DMS153 treated with DMSO at 0.1 percent for 48 hours (cell line): ENCODE data around the gene ALDH5A1.

Source experiments
- DNase-seq: peaks from one replicate; lab custom pipeline; 2025; ENCODE audit not compliant: unreplicated experiment; lab: John Stamatoyannopoulos, UW

ALDH5A1 gene

DNA sequence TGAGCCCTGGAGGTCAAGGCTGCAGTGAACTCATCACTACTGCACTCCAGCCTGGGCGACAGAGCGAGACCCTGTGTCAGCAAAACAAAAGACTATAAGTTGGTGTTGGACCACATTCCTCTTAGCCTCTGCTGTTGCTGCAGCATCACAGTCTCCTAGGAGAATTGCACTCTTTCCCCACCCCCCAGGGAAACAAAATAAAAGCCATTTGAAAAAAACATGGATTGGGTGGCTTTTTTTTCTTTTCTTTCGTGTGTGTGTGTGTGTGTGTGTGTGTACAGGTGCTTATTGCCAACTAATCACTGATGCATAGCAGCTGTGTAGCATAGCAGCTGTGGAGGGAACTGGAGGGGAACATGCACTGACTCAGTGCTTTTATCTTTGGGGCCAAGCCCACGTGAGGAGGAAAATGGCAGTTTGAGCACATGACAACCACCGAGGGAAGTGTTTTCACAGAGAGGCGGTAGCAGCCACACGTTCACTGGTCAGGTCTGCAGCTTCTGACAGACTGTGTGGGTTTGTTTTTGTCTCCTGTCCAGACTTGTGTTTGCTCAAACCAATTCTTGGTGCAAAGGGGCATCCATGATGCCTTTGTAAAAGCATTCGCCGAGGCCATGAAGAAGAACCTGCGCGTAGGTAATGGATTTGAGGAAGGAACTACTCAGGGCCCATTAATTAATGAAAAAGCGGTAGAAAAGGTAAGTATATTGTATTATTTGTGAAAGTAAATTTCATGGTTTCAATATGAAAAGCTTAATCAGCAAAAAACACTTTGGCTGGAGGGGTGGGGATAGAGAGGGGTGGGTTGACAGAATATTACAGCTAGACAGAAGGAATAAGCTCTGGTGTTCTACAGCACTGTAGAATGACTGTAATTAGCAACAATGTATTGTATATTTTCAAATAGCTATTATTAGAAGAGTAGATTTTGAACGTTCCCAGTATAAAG lies 27.7 kb downstream of the ALDH5A1 start:
- peak; percentile 65 for DNase-seq

DNA sequence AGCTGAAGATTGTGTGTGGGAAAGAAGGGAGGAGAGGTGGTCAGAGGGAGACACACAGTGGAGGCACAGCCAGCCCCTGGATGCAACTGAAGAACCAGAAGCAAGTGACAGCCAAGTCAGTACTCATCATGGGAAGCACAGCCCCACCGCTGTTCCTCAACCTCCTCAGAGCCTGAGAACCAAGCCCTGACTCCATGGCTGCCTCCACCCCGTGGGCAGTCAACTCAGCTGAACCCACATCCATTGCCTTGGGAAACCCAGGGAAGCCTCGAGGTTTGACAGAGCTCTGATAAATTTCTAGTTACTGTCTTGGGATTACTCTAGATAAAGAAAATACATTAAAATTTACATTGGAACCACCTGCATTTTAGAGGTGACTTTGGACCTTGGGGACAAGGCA lies 29.6 kb downstream of the ALDH5A1 start:
- DNase-seq: no peak

DNA sequence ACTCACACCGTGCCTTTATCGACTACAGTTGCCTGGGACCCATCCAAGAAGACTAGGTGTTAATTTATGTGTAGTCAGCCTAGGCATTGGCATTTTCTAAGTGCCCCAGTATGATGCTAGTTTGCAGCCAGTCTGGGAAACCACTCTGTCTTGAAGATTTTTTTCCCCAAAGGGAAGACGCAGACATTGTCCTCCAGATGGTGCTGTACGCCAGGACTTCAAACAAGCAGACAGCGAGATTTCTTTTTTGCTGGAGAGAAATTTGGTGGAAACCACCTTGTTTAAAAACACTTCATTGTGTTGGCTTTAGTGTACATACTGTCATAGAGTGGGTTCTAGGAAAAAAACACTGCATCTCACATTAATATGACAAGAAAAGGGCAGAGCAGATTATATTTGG lies 30.0 kb downstream of the ALDH5A1 start:
- peak; percentile 32 for DNase-seq

DNA sequence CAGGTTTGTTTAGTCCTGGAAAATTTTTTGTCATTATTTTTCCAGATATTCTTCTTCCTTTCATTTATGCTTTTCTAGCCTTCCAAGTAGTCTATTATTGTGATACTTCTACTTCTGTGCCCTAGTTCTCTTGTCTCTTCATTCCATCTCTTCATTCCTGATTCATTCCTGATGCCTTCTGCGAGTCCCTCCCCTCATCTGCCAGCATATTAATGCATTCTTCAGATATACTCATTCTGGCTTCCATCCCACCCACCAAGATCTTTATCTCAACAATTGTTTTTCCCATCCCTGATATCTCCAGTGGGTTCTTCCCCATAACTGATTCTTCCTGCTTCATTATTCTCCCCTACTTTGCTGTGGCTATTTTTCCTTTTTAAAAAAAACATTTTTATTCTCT lies 35.2 kb downstream of the ALDH5A1 start:
- no peak for DNase-seq

DNA sequence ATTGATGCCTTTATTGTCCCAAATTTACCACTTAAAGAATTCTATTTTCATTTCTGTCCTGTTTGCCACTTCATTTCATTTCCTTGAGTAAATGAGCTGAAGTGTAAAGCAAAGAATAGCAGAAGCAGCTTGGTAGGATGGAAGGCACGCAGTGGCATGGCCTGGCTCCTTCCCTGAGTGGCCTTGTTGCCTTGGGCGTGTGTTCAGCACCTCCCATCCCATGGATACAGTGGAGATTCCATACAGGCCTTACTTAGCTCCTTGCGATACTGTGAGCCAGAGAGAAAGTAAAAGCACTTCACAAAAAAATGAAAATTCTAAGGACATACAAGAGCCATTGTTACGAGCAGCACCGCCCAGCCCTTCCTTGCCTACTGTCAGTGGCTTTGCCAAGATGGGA lies 39.6 kb downstream of the ALDH5A1 start:
- no peak for DNase-seq

DNA sequence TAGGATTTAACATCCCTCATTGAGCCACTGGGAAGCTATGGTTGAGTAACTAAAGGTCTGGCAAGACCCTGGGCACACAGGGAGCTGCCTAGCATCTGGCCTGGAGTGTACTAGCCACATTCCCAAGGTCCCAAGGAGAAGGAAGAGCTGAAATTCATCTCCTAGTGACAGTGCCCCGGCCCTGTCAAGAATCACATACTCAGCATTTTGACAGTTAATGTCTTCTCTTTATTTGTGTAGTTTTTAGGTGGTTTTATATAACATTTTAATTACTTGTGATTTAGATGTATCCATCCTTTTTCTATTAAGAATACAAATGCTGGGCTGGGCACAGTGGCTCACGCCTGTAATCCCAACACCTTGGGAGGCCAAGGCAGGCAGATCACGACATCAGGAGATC lies 40.4 kb downstream of the ALDH5A1 start:
- DNase-seq: no peak

DNA sequence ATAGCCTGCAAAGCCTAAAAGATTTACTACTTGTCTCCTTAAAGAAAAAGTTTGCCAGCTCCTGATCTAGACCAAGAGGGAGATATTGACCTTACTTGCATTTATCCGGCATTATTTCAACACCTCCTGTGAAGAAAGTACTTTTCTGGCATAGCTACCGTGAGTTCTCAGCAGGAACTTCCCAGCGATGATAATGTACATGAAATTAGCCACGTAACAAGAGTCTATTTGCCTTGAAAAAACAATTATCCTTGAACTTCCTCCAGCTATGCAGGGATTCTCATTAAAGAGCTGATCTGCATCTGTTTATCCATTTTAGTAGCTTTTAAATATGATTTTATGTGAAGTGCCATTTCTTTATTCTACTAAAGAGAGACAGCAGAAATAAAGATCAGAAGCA lies 41.7 kb downstream of the ALDH5A1 start:
- no peak for DNase-seq

DNA sequence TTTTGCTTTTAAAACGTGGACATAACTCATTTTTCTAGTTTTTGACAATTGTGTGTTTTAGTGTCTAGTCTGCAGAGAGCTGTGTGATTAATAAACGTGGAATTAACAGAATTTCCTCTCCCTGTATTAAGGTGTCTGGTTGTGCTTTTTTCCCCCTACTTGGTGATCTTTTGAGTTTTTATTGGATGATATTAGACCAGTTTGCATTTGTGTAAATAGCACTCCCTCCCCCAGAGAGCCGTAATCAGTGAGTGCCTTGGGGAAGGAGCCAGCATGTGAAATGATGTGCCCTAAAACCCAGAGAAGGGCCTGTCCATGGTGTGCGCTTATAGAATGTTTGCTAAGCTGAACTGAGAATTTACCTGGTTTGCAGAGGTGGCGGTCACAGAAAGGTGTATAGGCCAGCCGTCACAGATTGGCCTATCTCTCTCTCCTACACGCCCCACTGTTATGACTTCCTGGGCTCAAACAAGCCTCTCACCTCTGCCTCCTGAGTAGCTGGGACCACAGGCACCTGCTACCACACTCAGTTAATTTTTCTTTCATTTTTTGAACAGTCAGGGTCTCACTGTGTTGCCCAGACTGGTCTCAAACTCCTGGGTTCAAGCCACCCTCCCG lies 42.4 kb downstream of the ALDH5A1 start:
- no peak for DNase-seq

DNA sequence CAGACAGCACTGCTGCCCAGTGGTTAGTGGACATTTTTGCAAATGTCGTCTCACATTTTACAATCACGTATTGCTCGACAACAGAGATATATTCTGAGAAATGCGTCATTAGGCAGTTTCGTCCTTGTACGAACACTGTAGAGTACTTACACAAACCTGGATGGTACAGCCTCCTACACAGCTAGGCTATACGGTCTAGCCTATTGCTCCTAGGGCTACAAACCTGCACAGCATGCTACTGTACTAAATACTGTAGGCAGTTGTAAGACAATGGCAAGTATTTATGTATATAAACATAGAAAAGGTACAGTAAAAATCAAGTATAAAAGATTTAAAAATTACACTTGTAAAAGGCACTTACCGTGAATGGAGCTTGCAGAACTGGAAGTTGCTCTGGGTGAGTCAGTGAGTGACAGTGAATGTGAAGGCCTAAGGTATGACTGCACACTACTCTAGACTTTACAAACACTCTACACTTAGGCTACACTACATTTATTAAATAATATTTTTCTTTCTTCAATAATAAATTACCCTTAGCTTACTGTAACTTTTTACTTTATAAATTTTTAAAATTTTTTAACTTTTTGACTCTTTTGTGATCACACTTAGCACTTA lies 43.1 kb downstream of the ALDH5A1 start:
- no peak for DNase-seq

DNA sequence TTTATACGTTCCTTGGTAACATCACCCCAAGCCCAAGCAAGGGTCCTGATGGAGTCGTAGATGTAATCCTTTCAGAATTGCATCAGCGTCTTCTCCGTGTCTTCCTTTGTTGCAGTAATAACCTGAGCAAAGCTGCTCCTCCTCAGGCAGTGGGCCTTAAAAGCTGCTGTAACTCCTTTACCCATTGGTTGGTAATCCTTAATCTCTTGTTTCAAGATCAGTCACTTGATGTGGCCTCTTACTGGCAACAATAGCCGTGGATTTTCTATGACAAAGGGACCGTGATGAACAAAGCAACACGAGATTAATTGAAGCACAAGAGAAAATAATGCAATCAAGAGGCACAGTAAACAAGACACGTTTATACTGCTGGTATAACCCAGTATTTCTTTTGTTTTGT lies 44.6 kb downstream of the ALDH5A1 start:
- no peak for DNase-seq

DNA sequence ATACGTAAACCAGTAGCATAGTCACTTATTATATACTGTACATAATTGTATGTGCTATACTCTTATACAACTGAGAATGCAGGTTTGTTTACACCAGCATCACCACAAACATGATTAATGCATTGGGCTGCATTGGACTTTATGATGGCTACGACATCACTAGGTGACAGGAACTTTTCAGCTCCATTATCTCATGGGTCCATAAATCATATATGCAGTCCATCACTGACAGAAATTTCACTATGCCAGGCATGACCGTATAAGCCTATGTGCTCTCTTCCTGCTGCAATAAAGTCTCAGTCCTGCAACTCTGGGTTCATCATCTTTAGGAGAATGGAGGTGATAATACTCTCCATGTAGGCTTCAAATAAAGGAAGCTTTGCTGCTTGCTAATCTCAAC lies 45.4 kb downstream of the ALDH5A1 start:
- no peak for DNase-seq

DNA sequence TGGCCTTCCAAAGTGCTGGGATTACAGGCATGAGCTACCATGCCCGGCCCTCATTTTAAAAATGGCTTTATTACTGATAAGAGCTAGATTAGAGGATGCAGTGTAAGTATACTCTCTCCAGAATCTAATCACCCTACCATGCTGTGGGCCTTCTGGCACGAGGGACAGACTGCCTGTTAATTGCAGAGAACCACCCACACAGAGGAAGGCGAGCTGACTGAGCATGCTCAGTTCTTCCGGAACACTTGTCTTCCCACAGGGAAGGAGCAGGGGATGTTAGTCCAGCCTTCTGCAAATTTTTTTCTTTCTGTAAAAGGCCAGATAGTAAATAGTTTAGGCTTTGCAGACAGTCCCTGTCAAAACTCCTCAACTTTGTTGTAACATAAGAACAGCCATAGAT lies 48.9 kb downstream of the ALDH5A1 start:
- DNase-seq: no peak

DNA sequence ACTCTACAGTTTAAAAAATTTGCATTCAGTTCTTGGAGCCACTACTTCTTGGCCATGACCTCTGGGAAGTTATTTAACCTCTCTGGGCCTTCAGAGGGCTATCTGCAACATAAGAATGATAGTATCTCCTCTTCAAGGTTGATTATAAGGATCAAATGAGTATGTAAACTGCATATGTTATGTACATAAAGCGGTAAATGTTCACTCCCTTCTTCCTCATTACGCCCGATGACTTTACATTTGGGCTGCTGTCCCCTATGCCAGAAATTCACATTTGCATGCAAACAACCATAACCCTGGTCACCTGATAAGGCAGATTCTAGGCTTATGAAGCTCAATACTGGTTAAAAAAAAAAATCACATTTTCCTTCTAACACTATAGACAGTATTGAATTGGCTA lies 50.4 kb downstream of the ALDH5A1 start:
- no peak for DNase-seq

DNA sequence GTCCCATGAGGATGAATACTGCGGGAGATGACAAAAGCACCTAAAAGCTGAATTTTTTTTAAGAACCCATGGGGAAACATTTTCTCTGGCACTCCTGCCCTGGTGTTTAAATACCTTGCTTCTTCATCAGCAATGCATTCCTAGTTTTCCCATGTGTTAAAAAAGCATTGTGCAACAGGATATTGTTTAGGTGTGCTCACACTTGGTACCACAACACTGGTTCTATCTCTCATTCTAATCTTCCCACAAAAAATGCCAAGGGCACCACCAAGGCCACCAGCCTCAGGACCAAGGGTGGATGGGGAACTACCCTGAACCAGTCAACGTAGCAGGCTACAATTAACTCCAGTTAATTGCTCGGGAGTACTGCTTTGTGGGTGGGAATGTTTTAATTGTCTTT lies 50.9 kb downstream of the ALDH5A1 start:
- no peak for DNase-seq

DNA sequence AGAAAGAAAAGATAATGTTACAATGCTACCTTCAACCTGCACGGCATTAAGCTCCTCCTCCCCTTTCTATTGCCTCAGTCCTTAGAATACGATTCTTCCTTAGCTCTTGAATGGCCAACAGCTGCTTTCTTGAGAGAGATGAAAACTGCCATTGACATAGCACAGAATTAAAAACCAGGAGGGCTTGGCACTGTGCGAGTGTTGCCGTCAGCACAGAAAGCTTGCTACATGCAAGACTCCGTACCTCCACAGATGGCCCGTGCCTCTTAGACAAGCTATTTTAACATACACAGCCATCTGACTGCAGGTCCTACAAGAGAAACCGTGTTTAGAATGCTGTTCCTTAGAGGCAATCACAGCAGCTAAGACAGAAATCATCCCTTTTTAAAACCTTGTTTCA lies 51.7 kb downstream of the ALDH5A1 start:
- no peak for DNase-seq

DNA sequence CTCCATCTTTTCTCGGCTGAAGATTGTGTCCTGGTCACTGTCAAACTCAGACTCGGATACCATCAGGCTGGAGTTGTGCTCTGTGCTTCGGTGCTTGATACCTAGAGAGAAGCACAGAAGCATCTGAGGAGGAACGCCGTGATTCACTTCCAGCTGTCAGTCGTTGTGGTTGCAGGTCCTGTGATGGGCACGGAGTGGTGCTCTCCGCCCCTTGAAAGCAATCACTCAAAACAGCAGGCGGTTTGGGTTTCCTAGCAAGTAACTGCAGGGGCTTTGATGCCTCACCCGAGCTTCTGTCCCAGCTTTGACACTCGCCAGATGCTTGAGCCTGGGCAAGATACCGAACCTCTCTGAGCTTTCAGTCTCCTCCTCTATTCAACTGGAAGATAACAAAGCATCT lies 52.5 kb downstream of the ALDH5A1 start:
- no peak for DNase-seq

DNA sequence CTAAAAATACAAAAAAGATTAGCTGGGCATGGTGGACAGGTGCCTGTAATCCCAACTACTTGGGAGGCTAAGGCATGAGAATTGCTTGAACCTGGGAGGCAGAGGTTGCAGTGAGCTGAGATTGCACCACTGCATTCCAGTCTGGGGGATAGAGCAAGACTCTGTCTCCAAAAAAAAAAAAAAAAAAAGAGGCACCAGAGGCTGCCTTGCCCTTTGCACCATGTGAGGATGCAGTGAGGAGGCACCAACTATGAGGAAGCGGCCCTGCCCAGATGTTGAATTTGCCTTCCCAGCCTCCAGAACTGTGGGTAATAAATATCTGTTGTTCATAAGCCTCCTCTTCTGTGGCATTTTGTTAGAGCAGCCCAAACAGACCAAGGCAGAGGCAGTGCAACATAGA lies 54.4 kb downstream of the ALDH5A1 start:
- no peak for DNase-seq

DNA sequence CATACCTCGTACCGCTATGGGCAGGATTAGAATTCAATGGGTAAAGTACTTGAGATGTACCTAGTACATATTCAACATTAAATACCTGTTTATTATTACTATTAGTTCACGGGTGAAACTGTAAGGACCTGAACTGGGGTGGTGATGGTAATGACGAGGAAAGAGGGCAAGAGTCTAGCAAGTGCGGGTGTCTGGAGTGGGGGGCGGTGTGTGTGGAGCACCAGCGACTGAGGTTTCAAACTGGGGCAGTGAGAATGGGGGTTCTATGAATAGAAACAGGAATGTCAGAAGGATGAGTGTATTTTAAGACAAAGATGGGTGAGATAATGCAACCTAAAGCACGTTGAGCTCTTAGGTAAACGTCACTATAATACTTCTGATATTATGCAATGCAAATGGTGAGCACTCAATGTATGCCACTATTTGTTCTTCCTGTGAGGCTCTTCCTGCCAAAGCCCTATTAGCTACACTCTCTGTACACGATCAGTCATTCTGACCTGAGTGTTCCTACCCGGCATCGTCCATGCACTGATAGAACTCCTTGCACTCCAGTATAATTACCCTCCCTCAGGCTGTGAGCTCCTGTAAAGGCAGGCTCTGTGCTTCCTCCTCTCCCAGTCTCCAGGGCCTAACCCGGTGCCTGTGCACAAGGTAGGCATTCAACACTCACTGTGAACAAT lies 55.0 kb downstream of the ALDH5A1 start:
- no peak for DNase-seq

DNA sequence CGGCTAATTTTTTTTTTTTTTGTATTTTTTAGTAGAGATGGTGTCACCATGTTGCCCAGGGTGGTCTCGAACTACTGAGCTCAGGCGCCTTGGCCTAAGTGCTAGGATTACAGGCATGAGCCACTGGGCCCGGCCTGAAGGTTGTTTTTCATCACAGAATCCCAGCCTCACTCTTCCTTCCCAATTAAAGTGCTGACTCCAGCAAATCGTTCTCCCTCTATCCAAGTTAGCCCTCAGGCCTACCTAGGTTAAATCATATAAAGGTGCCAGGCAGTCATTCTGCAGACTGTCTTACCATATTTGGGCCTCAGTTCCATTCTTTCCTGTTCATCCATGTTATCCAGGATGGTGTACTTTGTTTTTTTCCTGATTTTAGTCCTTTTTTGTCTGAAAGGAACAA lies 56.4 kb downstream of the ALDH5A1 start:
- DNase-seq: no peak

DNA sequence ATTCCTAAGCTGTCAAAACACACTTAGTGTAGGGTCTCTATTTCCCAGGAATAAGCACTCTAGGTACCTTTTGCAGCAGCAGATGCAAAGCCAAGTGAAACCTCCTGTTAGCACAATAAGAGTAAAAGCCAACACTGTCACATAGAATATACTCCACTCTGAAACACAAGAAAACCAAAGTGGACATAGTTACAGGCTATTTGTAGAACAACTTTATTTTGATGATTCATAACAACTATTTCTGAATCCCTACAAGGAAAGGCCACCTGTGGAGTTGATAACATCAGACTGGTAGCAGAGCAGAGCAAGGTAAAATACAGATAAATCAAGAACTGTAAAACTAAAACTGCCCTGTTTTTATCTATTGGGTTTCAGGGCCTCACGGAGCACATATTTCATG lies 59.7 kb downstream of the ALDH5A1 start:
- DNase-seq: no peak

DNA sequence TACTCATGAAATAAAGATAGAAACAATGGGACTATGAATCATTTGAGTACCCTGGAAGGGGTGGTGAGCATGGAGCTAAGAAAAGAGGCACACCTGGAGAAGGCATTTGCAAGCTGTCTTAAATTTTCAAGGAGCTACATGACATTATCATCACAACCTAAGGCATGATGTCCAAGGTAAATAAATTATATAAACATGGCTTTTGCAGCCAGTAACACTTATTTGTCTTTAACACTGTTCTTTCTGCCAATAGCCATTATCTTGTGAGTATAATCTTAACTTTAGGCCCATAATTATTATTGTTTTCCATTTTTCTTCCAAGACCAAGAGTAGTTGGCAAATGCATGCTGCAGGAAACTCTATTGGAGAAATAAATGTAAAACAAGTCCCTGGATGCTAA lies 63.7 kb downstream of the ALDH5A1 start:
- no peak for DNase-seq

DNA sequence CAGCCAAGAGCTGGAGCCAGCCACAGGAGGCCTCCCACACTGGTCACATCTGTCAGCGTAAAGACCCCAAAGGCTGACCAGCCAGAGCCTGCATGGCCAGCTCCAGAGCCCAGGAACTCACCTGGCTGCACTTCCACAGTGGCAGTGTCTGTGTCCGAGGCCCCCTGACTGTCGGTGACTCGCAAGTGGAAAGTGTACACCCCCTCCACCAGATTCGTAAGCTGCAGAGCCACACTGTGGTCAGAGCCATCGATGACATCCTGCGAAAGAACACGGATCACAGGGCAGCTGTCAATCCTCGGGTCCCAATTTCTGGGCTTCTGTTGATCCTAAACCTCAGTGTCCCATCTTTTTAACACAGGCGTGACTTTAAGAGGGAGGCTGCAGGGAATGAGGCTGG lies 69.3 kb downstream of the ALDH5A1 start:
- DNase-seq: no peak
